Heart right ventricle (tissue), 16 donors: Measurements from ENCODE around the gene TLCD4. TPM values are rescaled to one million over a fixed set of nuclear protein-coding genes. Genes with fewer than 3 reads are reported as not detected.

Experiments
- ATAC-seq, 8 donors: fragments of 200-7000 bp; cut with Tn5 transposase; one replicate each; pipeline ENCODE4 v1.9.1; 2020; ENCODE audit warnings: mild to moderate bottlenecking in 8 of 8, moderate library complexity in 8 of 8, moderate number of reproducible peaks in 1 of 8
- DNase-seq, 2 donors: peaks; one replicate each; pipeline ENCODE4 v3.0.0-alpha.2; 2020
- H3K27ac ChIP-seq, 10 donors: fragments of 200-600 bp; sonication (generic) in 2 of 10; one replicate each; pipeline versions ENCODE4 v1.5.0 to v1.8.0; 2020 to 2022; ENCODE audit warnings: mild to moderate bottlenecking in 3 of 10
- H3K27me3 ChIP-seq, 7 donors: fragments of 200-600 bp; one replicate each; pipeline ENCODE4 v1.8.0; 2021 to 2022; ENCODE audit warnings: mild to moderate bottlenecking in 2 of 7
- H3K36me3 ChIP-seq, 9 donors: fragments of 200-600 bp; sonication (generic) in 1 of 9; one replicate each; pipeline versions ENCODE4 v1.5.0 to v1.8.0; 2020 to 2022; ENCODE audit warnings: mild to moderate bottlenecking in 2 of 9
- H3K4me1 ChIP-seq, 9 donors: fragments of 200-600 bp; sonication (generic) in 1 of 9; one replicate each; pipeline versions ENCODE4 v1.5.0 to v1.8.0; 2020 to 2022; ENCODE audit warnings: mild to moderate bottlenecking in 4 of 9
- H3K4me3 ChIP-seq, 10 donors: fragments of 200-600 bp; sonication (generic) in 2 of 10; one replicate each; pipeline versions ENCODE4 v1.5.0 to v1.8.0; 2020 to 2022; ENCODE audit warnings: mild to moderate bottlenecking in 7 of 10, moderate library complexity in 2 of 10
- H3K9me3 ChIP-seq, 11 donors: fragments of 200-600 bp in 10 of 11; sonication (generic) in 2 of 11; one replicate each; pipeline versions ENCODE4 v1.5.0 to v1.8.0; 2013 to 2022; ENCODE audit warnings: mild to moderate bottlenecking in 2 of 11, control low read depth in 1 of 11, moderate library complexity in 1 of 11
- WGBS, 2 donors: extraction: QIAGEN DNeasy Blood & Tissue Kit; methylation state at CpG; one replicate each; pipeline ENCODE4 v1.1.7; 2013; ENCODE audit warnings: inconsistent platforms in 1 of 2; 5-methylcytosine and 5-hydroxymethylcytosine counted together
- intact Hi-C, 10 donors: fragments of 100-400 bp; cut with DNase I; formaldehyde crosslinking; loops; one replicate each; pipeline versions ENCODE4 v1.11.1 to v1.14.2; 2022
- polyA plus RNA-seq, 2 donors: library from polyadenylated mRNA; stranded (reverse); fragments of 200-250 nt; gene quantifications; one replicate each; pipeline ENCODE4 v1.2.3, GENCODE V29; 2013
- total RNA-seq, 10 donors: library from RNA; stranded (reverse); fragmentation: NEBNext Ultra II Directional in 3 of 10; extraction: Animal tissue kit (Norgen Biotek cat#: 25700) in 3 of 10; gene quantifications; one replicate each; pipeline versions ENCODE4 v1.2.1 to v1.2.4, GENCODE V29; 2021 to 2023
- TF ChIP-seq, protein P1 (sequence below), 9 donors: fragments of 200-600 bp; sonication (generic) in 2 of 9; IDR thresholded peaks; one replicate each; pipeline versions ENCODE4 v1.5.0 to v1.8.0; 2021 to 2022; ENCODE audit warnings: antibody characterized with exemption in 9 of 9, mild to moderate bottlenecking in 5 of 9, moderate library complexity in 1 of 9
- donor health status: Arrhythmogenic right ventricular cardiomyopathy.
- donor health status: ischemic (EF 13 %, LVEDD 7.1; RV severe dilation, severe dysfunction).
- donor health status: healthy with polysubstance abuse.
- donor health status: DM: no; HTN: yes; CAD: no.
- donor health status: DM: no; HTN: no; CAD: no.
- donor health status: ischemic (EF 25% LVEDD 6.9; RV normal size, moderate dysfunction).
- donor health status: ischemic (EF 25% LVEDD 5.7; RV mildly dilated, moderate dysfunction).
- donor health status: healthy.
- donor health status: DM: yes; HTN: yes; CAD: no.
- donor health status: Ischemic cardiomyopathy.
- donor health status: ischemic (EF 35%, LVEDD 5.7; RV mildly dilated, moderate dysfunction).
- donor health status: nonischemic (EF 11% LVEDD 7.7; RV severe dilation, severe dysfunction).
- donor health status: DM: yes; HTN: yes; CAD: no.
- donor health status: PGD.
- donor health status: ischemic (EF 29% LVEDD 5.4; RV normal size, mild dysfunction).
- donor health status: nonischemic (EF 23%, LVEDD 6.1; RV moderate dilation, normal function).

TLCD4 gene
- total and polyA plus RNA-seq, 12 donors = 8.2 to 100 (median 63.6) TPM

- H3K9me3 ChIP-seq = no peaks in the 10 kb centered on the region
- no peaks in the 10 kb centered on the region for H3K36me3 ChIP-seq
- intact Hi-C loops = no loop called here
- no peak for DNase-seq
- no peak overlapping the region for H3K27ac ChIP-seq
- no peak overlapping the region for H3K4me3 ChIP-seq
- TF ChIP-seq, protein P1, sequence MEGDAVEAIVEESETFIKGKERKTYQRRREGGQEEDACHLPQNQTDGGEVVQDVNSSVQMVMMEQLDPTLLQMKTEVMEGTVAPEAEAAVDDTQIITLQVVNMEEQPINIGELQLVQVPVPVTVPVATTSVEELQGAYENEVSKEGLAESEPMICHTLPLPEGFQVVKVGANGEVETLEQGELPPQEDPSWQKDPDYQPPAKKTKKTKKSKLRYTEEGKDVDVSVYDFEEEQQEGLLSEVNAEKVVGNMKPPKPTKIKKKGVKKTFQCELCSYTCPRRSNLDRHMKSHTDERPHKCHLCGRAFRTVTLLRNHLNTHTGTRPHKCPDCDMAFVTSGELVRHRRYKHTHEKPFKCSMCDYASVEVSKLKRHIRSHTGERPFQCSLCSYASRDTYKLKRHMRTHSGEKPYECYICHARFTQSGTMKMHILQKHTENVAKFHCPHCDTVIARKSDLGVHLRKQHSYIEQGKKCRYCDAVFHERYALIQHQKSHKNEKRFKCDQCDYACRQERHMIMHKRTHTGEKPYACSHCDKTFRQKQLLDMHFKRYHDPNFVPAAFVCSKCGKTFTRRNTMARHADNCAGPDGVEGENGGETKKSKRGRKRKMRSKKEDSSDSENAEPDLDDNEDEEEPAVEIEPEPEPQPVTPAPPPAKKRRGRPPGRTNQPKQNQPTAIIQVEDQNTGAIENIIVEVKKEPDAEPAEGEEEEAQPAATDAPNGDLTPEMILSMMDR (IDR thresholded peaks at IDR 0.05) = no peak
- H3K4me1 ChIP-seq = no peaks in the 10 kb centered on the region
- peaks cover 0 to 12% (median 0%) of the 10 kb centered on the region in 7 donors for H3K27me3 ChIP-seq
- WGBS, 2 donors = 93 to 95% methylated on average over 2 of the region's 2 CpGs
- ATAC-seq = no peak
Observed at GRCh38 chr1:95108792-95109191, 8.4 kb upstream of the TLCD4 start.

GRCh38 chr1:95111014-95111413 lies 6.1 kb upstream of the TLCD4 start:
- no peaks in the 10 kb centered on the region for H3K4me1 ChIP-seq
- intact Hi-C loops = loop anchor here in 2 of 10 donors (10.0 kb wide), 1 partner anchor 124 kb away; the partner anchor contains the start of gene RWDD3 (in 2 of the 2)
- WGBS, 2 donors = 90 to 97% methylated on average over 1 of the region's 1 CpG
- no peak overlapping the region for H3K4me3 ChIP-seq
- H3K9me3 ChIP-seq = no peaks in the 10 kb centered on the region
- no peaks in the 10 kb centered on the region for H3K36me3 ChIP-seq
- ATAC-seq = no peak
- DNase-seq = no peak
- H3K27ac ChIP-seq = no peak overlapping the region
- peaks cover 0 to 16% (median 0%) of the 10 kb centered on the region in 7 donors for H3K27me3 ChIP-seq
- TF ChIP-seq, protein P1 (IDR thresholded peaks at IDR 0.05) = no peak

- Histone ChIP-seq H3K27me3 (peaks cover 0 to 40% (median 5%) of the 10 kb centered on the region in 7 donors), H3K4me3 (no peak overlapping the region), H3K4me1 (peaks cover 0 to 17% (median 7%) of the 10 kb centered on the region in 9 donors), H3K9me3 (no peaks in the 10 kb centered on the region), H3K36me3 (no peaks in the 10 kb centered on the region), H3K27ac (no peak overlapping the region)
- ATAC-seq = no peak
- intact Hi-C loops = loop anchor here in 2 of 10 donors (10.0 kb wide), 1 partner anchor 121 kb away; the partner anchor contains the start of gene RWDD3 (in 2 of the 2)
- WGBS, 2 donors = 97 to 98% methylated on average over 1 of the region's 1 CpG
- DNase-seq = no peak
- TF ChIP-seq, protein P1 (IDR thresholded peaks at IDR 0.05) = no peak
Observed at GRCh38 chr1:95113684-95114083, 3.5 kb upstream of the TLCD4 start.

GRCh38 chr1:95115708-95116137 lies 1.4 kb upstream of the TLCD4 start:
- no peak for DNase-seq
- intact Hi-C loops = loop anchor here in 6 of 10 donors (2.0 to 10.0 kb wide), 3 partner anchors 43 to 119 kb away; partner anchors contain the start of genes RWDD3 (in 5 of the 6) and ALG14 (in 1 of the 6)
- 88 to 89% methylated on average over 3 of the region's 3 CpGs for WGBS, 2 donors
- Histone ChIP-seq H3K9me3 (no peaks in the 10 kb centered on the region), H3K4me3 (no peak overlapping the region), H3K36me3 (no peaks in the 10 kb centered on the region), H3K27ac (no peak overlapping the region), H3K27me3 (peaks cover 0 to 61% (median 5%) of the 10 kb centered on the region in 7 donors), H3K4me1 (peaks cover 0 to 33% (median 14%) of the 10 kb centered on the region in 9 donors)
- ATAC-seq = no peak
- TF ChIP-seq, protein P1 (IDR thresholded peaks at IDR 0.05) = no peak
